GM12878 (cell line): ENCODE measurements around the gene MAP1S. TPM values are rescaled to one million over a fixed set of nuclear protein-coding genes. Genes with fewer than 3 reads are reported as not detected.

ENCODE experiments used
- ATAC-seq: fragments of 200-7000 bp; cut with Tn5 transposase; 3 replicates; pipeline ENCODE4 v1.9.1; 2020; ENCODE audit warnings: mild to moderate bottlenecking, moderate library complexity
- BruUV-seq: library from RNA; stranded (reverse); fragments of 400-500 nt; replicated peaks from 2 replicates; lab custom pipeline; 2021; lab: Mats Ljungman, UMichigan
- CTCF ChIA-PET: fragments of 300-600 bp; sonication (Branson Sonifier 250); formaldehyde crosslinking; extraction: SDS; loops from one replicate; lab custom pipeline; 2021; ENCODE audit warnings: inconsistent platforms; lab: Yijun Ruan, JAX
- POLR2A ChIA-PET: fragments of 350-600 bp; formaldehyde crosslinking; extraction: SDS; loops from one replicate; lab custom pipeline; 2021; ENCODE audit warnings: inconsistent platforms; lab: Charles Lee
- RAD21 ChIA-PET: fragments of 300-600 bp; sonication (Branson Sonifier 250); formaldehyde crosslinking; loops from one replicate; lab custom pipeline; 2023; ENCODE audit warnings: antibody characterized with exemption; ENCODE audit not compliant: unreplicated experiment; lab: Charles Lee
- SMC1A ChIA-PET: fragments of 300-600 bp; sonication (Branson Sonifier 250); formaldehyde crosslinking; loops from one replicate; lab custom pipeline; 2023; ENCODE audit not compliant: unreplicated experiment, uncharacterized antibody; lab: Charles Lee
- DNase-seq: peaks from one replicate; pipeline ENCODE4 v3.0.0-alpha.2; 2011; ENCODE audit warnings: low read depth, low spot score
- FAIRE-seq: peaks from 3 replicates; lab custom pipeline; 2011; peaks lifted over from hg19 to GRCh38; lab: Jason Lieb, UNC
- H2AFZ ChIP-seq: 2 replicates; pipeline ENCODE4 v1.6.0; 2011; ENCODE audit warnings: low read depth, low read length, control low read depth; ENCODE audit not compliant: control insufficient read depth
- H3K27ac ChIP-seq: 2 replicates; pipeline ENCODE4 v1.5.1; 2011; ENCODE audit warnings: control low read depth; ENCODE audit not compliant: control insufficient read depth, insufficient read depth
- H3K27me3 ChIP-seq, 2 experiments: replicated peaks in 1 of 2; 2 replicates each; pipeline versions ENCODE4 v1.6.0 to v1.6.1; 2011; ENCODE audit warnings: low read length in 1 of 2; ENCODE audit not compliant: control insufficient read depth in 2 of 2, insufficient read depth in 2 of 2
- H3K36me3 ChIP-seq, 2 experiments: 2 replicates each; pipeline ENCODE4 v1.5.1; 2011; ENCODE audit warnings: low read length in 1 of 2; ENCODE audit not compliant: control insufficient read depth in 2 of 2, insufficient read depth in 2 of 2
- H3K4me1 ChIP-seq: 2 replicates; pipeline ENCODE4 v1.6.1; 2011; ENCODE audit warnings: mild to moderate bottlenecking, low read length, moderate library complexity, mixed read lengths; ENCODE audit not compliant: control insufficient read depth, insufficient read depth
- H3K4me2 ChIP-seq: 2 replicates; pipeline ENCODE4 v1.6.0; 2011; ENCODE audit warnings: control low read depth; ENCODE audit not compliant: control insufficient read depth, insufficient read depth
- H3K4me3 ChIP-seq: fragments of 200-600 bp; sonication (generic); 2 replicates; pipeline ENCODE4 v1.5.1; 2016
- H3K79me2 ChIP-seq: 2 replicates; pipeline ENCODE4 v1.6.0; 2011; ENCODE audit warnings: low read length; ENCODE audit not compliant: control insufficient read depth, insufficient read depth
- H3K9ac ChIP-seq: 2 replicates; pipeline ENCODE4 v1.8.0; 2011; ENCODE audit warnings: low read length, control low read depth, mixed read lengths; ENCODE audit not compliant: control insufficient read depth, insufficient read depth
- H3K9me3 ChIP-seq: replicated peaks from 3 replicates; pipeline ENCODE4 v1.5.1; 2011; ENCODE audit warnings: mild to moderate bottlenecking, low read length; ENCODE audit not compliant: control insufficient read depth, insufficient read depth
- H4K20me1 ChIP-seq: 2 replicates; pipeline ENCODE4 v1.6.0; 2011; ENCODE audit not compliant: control insufficient read depth, insufficient read depth
- BACH1 ChIP-seq: fragments of 450-650 bp; IDR thresholded peaks from 2 replicates; pipeline ENCODE4 v1.6.1; 2017; ENCODE audit warnings: mild to moderate bottlenecking, borderline replicate concordance
- CREM ChIP-seq: IDR thresholded peaks from 2 replicates; pipeline ENCODE4 v1.6.1; 2014; ENCODE audit warnings: antibody characterized with exemption, low read depth
- ELK1 ChIP-seq: IDR thresholded peaks from 2 replicates; pipeline ENCODE4 v1.6.1; 2012; ENCODE audit warnings: low read depth, low read length, improper control_type of control experiment
- HDGF ChIP-seq: fragments of 450-650 bp; IDR thresholded peaks from 2 replicates; pipeline ENCODE4 v1.6.1; 2016; ENCODE audit warnings: antibody characterized with exemption
- MEF2B ChIP-seq: fragments of 450-650 bp; IDR thresholded peaks from 2 replicates; pipeline ENCODE4 v1.6.1; 2018; ENCODE audit warnings: mild to moderate bottlenecking, moderate library complexity; ENCODE audit not compliant: partially characterized antibody, poor library complexity, severe bottlenecking
- MTA3 ChIP-seq: IDR thresholded peaks from 2 replicates; pipeline ENCODE4 v1.6.1; 2012; ENCODE audit warnings: low read length, inconsistent platforms, borderline replicate concordance
- MXI1 ChIP-seq: fragments of 150-350 bp; IDR thresholded peaks from 2 replicates; pipeline ENCODE4 v1.6.1; 2011; ENCODE audit warnings: low read depth, mild to moderate bottlenecking, inconsistent platforms, low read length, improper control_type of control experiment
- RFX5 ChIP-seq: IDR thresholded peaks from 2 replicates; pipeline ENCODE4 v1.6.1; 2011; ENCODE audit warnings: low read depth, low read length, improper control_type of control experiment
- SMARCA5 ChIP-seq: fragments of 450-650 bp; IDR thresholded peaks from 2 replicates; pipeline ENCODE4 v1.6.1; 2017; ENCODE audit warnings: mild to moderate bottlenecking
- SUPT20H ChIP-seq: IDR thresholded peaks from 2 replicates; pipeline ENCODE4 v1.6.1; 2011; ENCODE audit warnings: low read depth, mild to moderate bottlenecking, low read length, moderate library complexity, borderline replicate concordance; ENCODE audit not compliant: control insufficient read depth
- YBX1 ChIP-seq: fragments of 450-650 bp; IDR thresholded peaks from 2 replicates; pipeline ENCODE4 v1.6.1; 2016; ENCODE audit warnings: antibody characterized with exemption
- ZBTB33 ChIP-seq: fragments of 450-650 bp; IDR thresholded peaks from 2 replicates; pipeline ENCODE4 v1.6.1; 2017; ENCODE audit warnings: mild to moderate bottlenecking
- ZNF24 ChIP-seq: fragments of 450-650 bp; IDR thresholded peaks from 2 replicates; pipeline ENCODE4 v1.6.1; 2017; ENCODE audit warnings: antibody characterized with exemption, mild to moderate bottlenecking
- ZNF622 ChIP-seq: fragments of 450-650 bp; IDR thresholded peaks from 2 replicates; pipeline ENCODE4 v1.6.1; 2017; ENCODE audit warnings: mild to moderate bottlenecking, inconsistent platforms
- ZZZ3 ChIP-seq: IDR thresholded peaks from 2 replicates; pipeline ENCODE4 v1.6.1; 2011; ENCODE audit warnings: low read depth; ENCODE audit not compliant: control insufficient read depth, insufficient read length
- WGBS: methylation state at CpG from one replicate; pipeline ENCODE4 v1.1.6; 2016; ENCODE audit warnings: low lambda C conversion rate; ENCODE audit not compliant: insufficient replicate concordance, insufficient coverage; ENCODE audit errors: missing lambda C conversion rate; 5-methylcytosine and 5-hydroxymethylcytosine counted together
- in situ Hi-C: fragments of 300-500 bp; cut with MboI; formaldehyde crosslinking; loops from 9 replicates; pipeline ENCODE4 v1.14.3; 2018; ENCODE audit warnings: mixed read lengths
- intact Hi-C: fragments of 100-400 bp; cut with micrococcal nuclease; formaldehyde crosslinking; loops from one replicate; pipeline ENCODE4 v1.14.2; 2022; ENCODE audit not compliant: unreplicated experiment
- polyA plus RNA-seq, 11 experiments: library from polyadenylated mRNA; depleted of rRNA in 4 of 11; unstranded in 6 of 11; stranded (reverse) in 5 of 11; fragments of >200 nt; fragmentation: Nextera tagmentation in 4 of 11; fragmentation: Illumina TruSeq in 1 of 11; extraction: Ambion mirVana in 4 of 11; extraction: Trizol in 1 of 11; gene quantifications; 1 replicate in 1 of 11; 2 replicates in 10 of 11; pipeline versions ENCODE4 v1.2.1 to v1.2.3, GENCODE V29; 2011 to 2016; ENCODE audit warnings: inconsistent platforms in 2 of 11, missing spikeins in 2 of 11, low read depth in 1 of 11
- total RNA-seq, 4 experiments: library from RNA; depleted of rRNA in 3 of 4; stranded (reverse); fragments of >200 nt in 3 of 4; fragmentation: Illumina TruSeq in 1 of 4; extraction: Trizol in 1 of 4; gene quantifications; 2 replicates each; pipeline versions ENCODE4 v1.2.1 to v1.2.3, GENCODE V29; 2013 to 2021

Gene MAP1S
- total and polyA plus RNA-seq, 10 of the 15 experiments (the other 5 are each of a cell fraction or from before 2014, with no cell fraction given), result 2.1 to 63.9 (median 15.0) TPM

GRCh38 chr19:17764348-17764747 lies 45.1 kb downstream of the MAP1S start:
- H3K9me3 ChIP-seq, result no peaks in the 10 kb centered on the region
- H3K9ac ChIP-seq, result no peak overlapping the region
- SMC1A ChIA-PET, result interaction anchor here (1.0 to 1.3 kb wide), 3 partner anchors 10 to 168 kb away, joined by 4 to 5 read pairs (median 4); partner anchors contain the start of gene CCDC124
- H4K20me1 ChIP-seq, result no peaks in the 10 kb centered on the region
- no TSS peak for BruUV-seq
- peaks cover 6 to 16% of the 10 kb centered on the region in 2 experiments for H3K36me3 ChIP-seq
- no peak overlapping the region for H3K4me2 ChIP-seq
- CTCF ChIA-PET, result interaction anchor here (1.0 to 8.0 kb wide), 2 partner anchors 36 to 61 kb away, joined by 5 to 108 read pairs; no protein-coding TSS in a partner anchor
- H3K27ac ChIP-seq, result no peak overlapping the region
- POLR2A ChIA-PET, result interaction anchor here (0.7 kb wide), 1 partner anchor 8 kb away, joined by 3 read pairs; no protein-coding TSS in a partner anchor
- H3K79me2 ChIP-seq, result no peaks in the 10 kb centered on the region; the same call in 1 of the 2 replicates
- FAIRE-seq (no peak), ATAC-seq (no peak), DNase-seq (no peak)
- 93% methylated on average over 7 of the region's 7 CpGs for WGBS
- H3K4me3 ChIP-seq, result no peak overlapping the region
- intact Hi-C loops, result no loop called here
- no peaks in the 10 kb centered on the region for H3K27me3 ChIP-seq
- no peak for TF ChIP-seq MEF2B
- TF ChIP-seq RFX5, result no peak
- TF ChIP-seq SUPT20H, result no peak
- no peak for TF ChIP-seq MXI1
- peak; percentile 82; the same call in 1 of the 2 replicates for TF ChIP-seq ZNF24
- TF ChIP-seq, all 136 proteins: peak for 1
- Histone ChIP-seq H2AFZ (no peak overlapping the region), H3K4me1 (peaks cover 14% of the 10 kb centered on the region; the same call in 1 of the 2 replicates)
- RAD21 ChIA-PET, result interaction anchor here (1.5 kb wide), 1 partner anchor 50 kb away, joined by 6 read pairs; no protein-coding TSS in a partner anchor
- in situ Hi-C loops, result no loop called here

- intact Hi-C loops, result no loop called here
- in situ Hi-C loops, result no loop called here
- peaks cover 6 to 16% of the 10 kb centered on the region in 2 experiments for H3K36me3 ChIP-seq
- no peak overlapping the region for H2AFZ ChIP-seq
- no TSS peak for BruUV-seq
- peaks cover 7% of the 10 kb centered on the region; the same call in 1 of the 2 replicates for H3K4me1 ChIP-seq
- no peaks in the 10 kb centered on the region for H4K20me1 ChIP-seq
- no peaks in the 10 kb centered on the region for H3K27me3 ChIP-seq
- ATAC-seq, result no peak
- no peak overlapping the region for H3K4me3 ChIP-seq
- no peaks in the 10 kb centered on the region for H3K9me3 ChIP-seq
- CTCF ChIA-PET, result interaction anchor here (1.0 to 8.0 kb wide), 4 partner anchors 10 to 62 kb away, joined by 5 to 108 read pairs (median 10); no protein-coding TSS in a partner anchor
- no peak overlapping the region for H3K27ac ChIP-seq
- RAD21 ChIA-PET, result interaction anchor here (1.5 to 3.0 kb wide), 3 partner anchors 10 to 61 kb away, joined by 6 to 31 read pairs (median 21); no protein-coding TSS in a partner anchor
- SMC1A ChIA-PET, result interaction anchor here (1.0 to 4.1 kb wide), 2 partner anchors 60 to 167 kb away, joined by 4 to 39 read pairs; partner anchors contain the start of gene CCDC124
- FAIRE-seq, result no peak
- no peak overlapping the region for H3K9ac ChIP-seq
- no peak overlapping the region for H3K4me2 ChIP-seq
- no peaks in the 10 kb centered on the region; the same call in 1 of the 2 replicates for H3K79me2 ChIP-seq
- POLR2A ChIA-PET, result no interaction called here
- WGBS, result 36% methylated on average over 11 of the region's 12 CpGs
- no peak for DNase-seq
- TF ChIP-seq CREM (no peak), ELK1 (no peak), MTA3 (no peak), ZBTB33 (no peak), HDGF (no peak), ZNF622 (no peak), ZZZ3 (no peak), SMARCA5 (no peak), YBX1 (no peak), BACH1 (no peak)
Observed at GRCh38 chr19:17765069-17765618, 45.9 kb downstream of the MAP1S start.
